Muscle layer of colon (tissue), 2 donors: ENCODE data around the gene TPPP.
"Not testable (repeated sequence)": the region's sequence is repeated elsewhere in the genome, so short reads cannot be mapped to it uniquely, and the experiment has no call there.

Experiments
- H3K27ac ChIP-seq: one replicate; pipeline ENCODE4 v1.7.0; 2013; ENCODE audit warnings: low read depth, mild to moderate bottlenecking, low read length, moderate library complexity
- H3K27me3 ChIP-seq, 2 donors: one replicate each; pipeline ENCODE4 v1.7.0; 2013; ENCODE audit warnings: low read length in 2 of 2, mild to moderate bottlenecking in 2 of 2; ENCODE audit not compliant: insufficient read depth in 2 of 2, control insufficient read depth in 1 of 2
- H3K36me3 ChIP-seq: one replicate; pipeline ENCODE4 v1.7.0; 2013; ENCODE audit warnings: mild to moderate bottlenecking, low read length; ENCODE audit not compliant: insufficient read depth
- H3K4me1 ChIP-seq: one replicate; pipeline ENCODE4 v1.7.0; 2013; ENCODE audit warnings: mild to moderate bottlenecking, low read length; ENCODE audit not compliant: insufficient read depth
- H3K4me3 ChIP-seq, 2 donors: one replicate each; pipeline ENCODE4 v1.7.0; 2013; ENCODE audit warnings: low read length in 2 of 2, low read depth in 1 of 2, mild to moderate bottlenecking in 1 of 2, moderate library complexity in 1 of 2
- H3K9ac ChIP-seq: one replicate; pipeline ENCODE4 v1.7.0; 2013; ENCODE audit warnings: low read length
- H3K9me3 ChIP-seq: one replicate; pipeline ENCODE4 v1.7.0; 2013; ENCODE audit warnings: mild to moderate bottlenecking, low read length
- donor health status: abdominal sarcoma.
- donor health status: Adenocarcinoma of cecum.

Gene TPPP

GRCh38 chr5:681317-682191 is 11.6 kb downstream of the TPPP start:
- not testable (repeated sequence) for H3K4me3 ChIP-seq, H3K9me3 ChIP-seq, H3K9ac ChIP-seq, H3K36me3 ChIP-seq, H3K27me3 ChIP-seq, H3K27ac ChIP-seq
- H3K4me1 ChIP-seq: peaks cover 10% of the 10 kb centered on the region

GRCh38 chr5:680836-681235 is 12.3 kb downstream of the TPPP start:
- H3K4me3 ChIP-seq, H3K27me3 ChIP-seq, H3K27ac ChIP-seq, H3K9me3 ChIP-seq, H3K9ac ChIP-seq, H3K36me3 ChIP-seq: not testable (repeated sequence)
- peaks cover 12% of the 10 kb centered on the region for H3K4me1 ChIP-seq

- H3K9me3 ChIP-seq, H3K27me3 ChIP-seq, H3K4me3 ChIP-seq, H3K9ac ChIP-seq, H3K27ac ChIP-seq, H3K36me3 ChIP-seq: not testable (repeated sequence)
- peaks cover 14% of the 10 kb centered on the region for H3K4me1 ChIP-seq
Observed at GRCh38 chr5:680118-680795, 12.9 kb downstream of the TPPP start.

- H3K27ac ChIP-seq, H3K36me3 ChIP-seq, H3K9ac ChIP-seq, H3K4me3 ChIP-seq, H3K9me3 ChIP-seq, H3K27me3 ChIP-seq: not testable (repeated sequence)
- H3K4me1 ChIP-seq: peaks cover 19% of the 10 kb centered on the region
Observed at GRCh38 chr5:679166-679895, 13.8 kb downstream of the TPPP start.

- H3K9me3 ChIP-seq, H3K36me3 ChIP-seq, H3K27ac ChIP-seq, H3K4me3 ChIP-seq, H3K27me3 ChIP-seq, H3K9ac ChIP-seq: not testable (repeated sequence)
- peaks cover 27% of the 10 kb centered on the region for H3K4me1 ChIP-seq
Observed at GRCh38 chr5:678521-678920, 14.6 kb downstream of the TPPP start.

GRCh38 chr5:677131-678101 is 15.7 kb downstream of the TPPP start:
- Histone ChIP-seq H3K4me1 (peaks cover 38% of the 10 kb centered on the region), H3K9ac (no peak overlapping the region), H3K27me3 (no peaks in the 10 kb centered on the region), H3K36me3 (peaks cover 6% of the 10 kb centered on the region), H3K27ac (no peak overlapping the region), H3K4me3 (no peak overlapping the region), H3K9me3 (no peaks in the 10 kb centered on the region)

GRCh38 chr5:676699-677076 is 16.5 kb downstream of the TPPP start:
- Histone ChIP-seq H3K27me3 (no peaks in the 10 kb centered on the region), H3K4me3 (no peak overlapping the region), H3K9ac (no peak overlapping the region), H3K36me3 (peaks cover 6% of the 10 kb centered on the region), H3K9me3 (no peaks in the 10 kb centered on the region), H3K4me1 (peaks cover 45% of the 10 kb centered on the region), H3K27ac (no peak overlapping the region)

GRCh38 chr5:675871-676698 is 17.1 kb downstream of the TPPP start:
- Histone ChIP-seq H3K4me1 (peaks cover 49% of the 10 kb centered on the region), H3K36me3 (peaks cover 6% of the 10 kb centered on the region), H3K27me3 (no peaks in the 10 kb centered on the region), H3K27ac (no peak overlapping the region), H3K9me3 (no peaks in the 10 kb centered on the region), H3K9ac (no peak overlapping the region), H3K4me3 (no peak overlapping the region)

- Histone ChIP-seq H3K9ac (no peak overlapping the region), H3K27me3 (no peaks in the 10 kb centered on the region)
Observed at GRCh38 chr5:675111-675870, 17.9 kb downstream of the TPPP start.

GRCh38 chr5:674630-675011 is 18.5 kb downstream of the TPPP start:
- Histone ChIP-seq H3K9ac (no peak overlapping the region), H3K27me3 (no peaks in the 10 kb centered on the region), H3K9me3 (no peaks in the 10 kb centered on the region), H3K36me3 (peaks cover 6% of the 10 kb centered on the region), H3K4me3 (no peak overlapping the region), H3K27ac (peak overlapping the region; percentile 80), H3K4me1 (peaks cover 45% of the 10 kb centered on the region)

More at GRCh38 chr5:675111-675870, 17.9 kb downstream of the TPPP start:
- H3K36me3 ChIP-seq: peaks cover 6% of the 10 kb centered on the region
- no peak overlapping the region for H3K27ac ChIP-seq
- no peak overlapping the region for H3K4me3 ChIP-seq
- peaks cover 45% of the 10 kb centered on the region for H3K4me1 ChIP-seq
- no peaks in the 10 kb centered on the region for H3K9me3 ChIP-seq
